T-helper 1 cell treated with Interleukin-12 subunit alpha and Interleukin-12 subunit beta and Interleukin-4 antibody, amounts not matched to agents 30 μg/mL and 1 μg/mL, for 36 hours (primary cell): ENCODE data around the gene NINL.

ENCODE experiments used
- H3K27ac Mint-ChIP-seq: one replicate; pipeline ENCODE4 v1.8.0; 2021; ENCODE audit warnings: mild to moderate bottlenecking, mixed read lengths
- H3K27me3 Mint-ChIP-seq: one replicate; pipeline ENCODE4 v1.8.0; 2021; ENCODE audit warnings: low read depth, mixed read lengths
- H3K36me3 Mint-ChIP-seq: one replicate; pipeline ENCODE4 v1.8.0; 2021; ENCODE audit warnings: low read depth, mixed read lengths
- H3K4me1 Mint-ChIP-seq: one replicate; pipeline ENCODE4 v1.8.0; 2021; ENCODE audit warnings: low read depth, mixed read lengths
- H3K4me3 Mint-ChIP-seq: one replicate; pipeline ENCODE4 v1.8.0; 2021; ENCODE audit warnings: mild to moderate bottlenecking, moderate library complexity, mixed read lengths
- H3K9me3 Mint-ChIP-seq: one replicate; pipeline ENCODE4 v1.8.0; 2021; ENCODE audit warnings: mixed read lengths

NINL gene

DNA sequence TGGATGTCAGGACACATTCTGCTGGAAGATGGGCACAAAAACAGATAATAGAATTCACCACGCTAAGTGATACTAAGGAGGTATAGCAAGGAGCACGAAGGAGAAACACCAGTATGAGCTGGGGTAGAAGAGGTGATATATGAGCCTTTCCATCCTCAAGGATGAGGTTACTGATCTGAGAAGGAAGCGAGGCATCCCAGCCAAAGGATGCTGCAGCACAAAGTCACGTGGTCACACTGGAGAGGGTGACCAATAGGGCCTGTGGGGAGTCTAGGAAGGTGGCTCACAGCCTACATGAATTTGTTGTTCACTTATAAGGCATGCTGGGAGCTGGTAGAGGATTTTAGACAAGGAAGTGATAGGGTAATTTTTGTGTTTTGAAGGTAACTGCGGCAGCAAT lies 176.4 kb downstream of the NINL start:
- peaks cover 7% of the 10 kb centered on the region for H3K9me3 Mint-ChIP-seq
- peak overlapping the region; percentile 18 for H3K27ac Mint-ChIP-seq
- peaks cover 5% of the 10 kb centered on the region for H3K36me3 Mint-ChIP-seq
- H3K4me1 Mint-ChIP-seq, result peaks cover 20% of the 10 kb centered on the region
- H3K27me3 Mint-ChIP-seq, result no peaks in the 10 kb centered on the region
- peak overlapping the region; percentile 95 for H3K4me3 Mint-ChIP-seq

- peak overlapping the region; percentile 85 for H3K27ac Mint-ChIP-seq
- no peaks in the 10 kb centered on the region for H3K27me3 Mint-ChIP-seq
- peak overlapping the region; percentile 95 for H3K4me3 Mint-ChIP-seq
- peaks cover 19% of the 10 kb centered on the region for H3K4me1 Mint-ChIP-seq
- H3K9me3 Mint-ChIP-seq, result peaks cover 11% of the 10 kb centered on the region
- H3K36me3 Mint-ChIP-seq, result peaks cover 5% of the 10 kb centered on the region
Measured at GRCh38 chr20:25408170-25408547, 177.2 kb downstream of the NINL start.

- Mint-ChIP-seq H3K36me3 (peaks cover 8% of the 10 kb centered on the region), H3K4me3 (peak within 1 kb of the TSS; percentile 95), H3K27ac (peak within 1 kb of the TSS; percentile 85), H3K27me3 (no peaks in the 10 kb centered on the region), H3K9me3 (peaks cover 15% of the 10 kb centered on the region), H3K4me1 (peaks cover 19% of the 10 kb centered on the region)
Measured at GRCh38 chr20:25407311-25408169, 177.8 kb downstream of the NINL start, which contains the start of gene GINS1. Gene GINS1 (plus strand): TSS chr20:25407673. CDS start chr20:25407821, 148 bp downstream.
